OCI-LY3 (cell line): ENCODE results near the gene CCNI2.

Experiments
- CTCF ChIP-seq: fragments of 200-600, 300-600 bp; sonication (generic); IDR thresholded peaks from 2 replicates; pipeline ENCODE4 v1.5.1; 2014; ENCODE audit warnings: antibody characterized with exemption, low read length, low read depth
- EZH2phosphoT487 ChIP-seq: fragments of 200-600 bp; shearing (Covaris generic); IDR thresholded peaks from 2 replicates; pipeline ENCODE4 v1.6.1; 2018; ENCODE audit warnings: antibody characterized with exemption, mixed run types, low read depth

- TF ChIP-seq CTCF (no peak), EZH2phosphoT487 (no peak)
Observed at GRCh38 chr5:132773114-132773513, 25.9 kb downstream of the CCNI2 start.
